HCT116 (cell line): ENCODE measurements around the gene EGFL8. TPM values are rescaled to one million over a fixed set of nuclear protein-coding genes. Genes with fewer than 3 reads are reported as not detected.

Source experiments
- ATAC-seq: fragments of 200-7000 bp; cut with Tn5 transposase; 2 replicates; pipeline ENCODE4 v1.9.1; 2020; ENCODE audit warnings: mild to moderate bottlenecking, moderate library complexity
- BruUV-seq: library from RNA; stranded (reverse); fragments of 400-500 nt; replicated peaks from 2 replicates; lab custom pipeline; 2021; lab: Mats Ljungman, UMichigan
- CTCF ChIA-PET: fragments of 300-600 bp; sonication (Branson Sonifier 250); formaldehyde crosslinking; loops from one replicate; lab custom pipeline; 2021; ENCODE audit warnings: antibody characterized with exemption; lab: Charles Lee
- POLR2A ChIA-PET: fragments of 300-600, 350-600 bp; sonication (Branson Sonifier 250); formaldehyde crosslinking; loops from one replicate; lab custom pipeline; 2021; ENCODE audit warnings: antibody characterized with exemption; lab: Charles Lee
- RAD21 ChIA-PET, 2 experiments: fragments of 300-600 bp; sonication (Branson Sonifier 250); formaldehyde crosslinking; loops; one replicate each; lab custom pipeline; 2023; ENCODE audit warnings: low total read pairs in 2 of 2; ENCODE audit not compliant: uncharacterized antibody in 2 of 2, unreplicated experiment in 2 of 2, low non-redundant PET in 1 of 2; lab: Charles Lee
- DNase-seq: peaks from one replicate; pipeline ENCODE4 v3.0.0-alpha.2; 2010; ENCODE audit warnings: low read depth, low spot score
- H2AFZ ChIP-seq: fragments of 200-600 bp; shearing (Covaris generic), sonication (generic); 2 replicates; pipeline ENCODE4 v1.6.1; 2017; ENCODE audit warnings: low read depth, mixed run types, mixed read lengths, antibody characterized with exemption, low read length; ENCODE audit not compliant: poor library complexity, severe bottlenecking
- H3K27ac ChIP-seq: 2 replicates; pipeline ENCODE4 v1.5.1; 2012; ENCODE audit warnings: low read depth, low read length
- H3K27me3 ChIP-seq: fragments of 200-600 bp; sonication (generic); 2 replicates; pipeline ENCODE4 v1.6.1; 2016; ENCODE audit warnings: mixed run types, low read length, mixed read lengths; ENCODE audit not compliant: insufficient read depth
- H3K36me3 ChIP-seq, 2 experiments: fragments of 200-500 bp in 1 of 2; fragments of 200-600 bp in 1 of 2; sonication (Bioruptor generic) in 1 of 2; sonication (generic) in 1 of 2; 2 replicates each; pipeline versions ENCODE4 v1.5.1 to v1.6.1; 2014 to 2016; ENCODE audit warnings: low read length in 2 of 2, inconsistent platforms in 1 of 2, mixed read lengths in 1 of 2, mixed run types in 1 of 2; ENCODE audit not compliant: insufficient read depth in 2 of 2, control insufficient read depth in 1 of 2
- H3K4me1 ChIP-seq, 2 experiments: fragments of 200-600 bp in 1 of 2; sonication (generic) in 1 of 2; 2 replicates each; pipeline versions ENCODE4 v1.5.1 to v1.6.1; 2012 to 2017; ENCODE audit warnings: low read length in 2 of 2, inconsistent platforms in 1 of 2, mild to moderate bottlenecking in 1 of 2, mixed read lengths in 1 of 2, mixed run types in 1 of 2, moderate library complexity in 1 of 2; ENCODE audit not compliant: insufficient read depth in 2 of 2, control insufficient read depth in 1 of 2
- H3K4me2 ChIP-seq: fragments of 200-600 bp; sonication (generic); 2 replicates; pipeline ENCODE4 v1.6.1; 2017; ENCODE audit warnings: mixed run types, low read length, mixed read lengths
- H3K4me3 ChIP-seq, 2 experiments: fragments of 200-600 bp in 1 of 2; sonication (generic) in 1 of 2; replicated peaks in 1 of 2; 2 replicates each; pipeline ENCODE4 v1.5.1; 2011 to 2016; ENCODE audit warnings: low read length in 2 of 2, control low read depth in 1 of 2, low read depth in 1 of 2, mild to moderate bottlenecking in 1 of 2, mixed read lengths in 1 of 2, mixed run types in 1 of 2
- H3K79me2 ChIP-seq: fragments of 200-600 bp; sonication (generic); 2 replicates; pipeline ENCODE4 v1.6.1; 2017; ENCODE audit warnings: mild to moderate bottlenecking, mixed run types, low read length, moderate library complexity, mixed read lengths; ENCODE audit not compliant: insufficient read depth
- H3K9ac ChIP-seq: fragments of 200-600 bp; sonication (generic); 2 replicates; pipeline ENCODE4 v1.6.1; 2016; ENCODE audit warnings: low read length, mixed read lengths
- H3K9me2 ChIP-seq: fragments of 200-600 bp; sonication (generic), shearing (Covaris generic); 2 replicates; pipeline ENCODE4 v1.6.1; 2017; ENCODE audit warnings: mixed run types, mild to moderate bottlenecking, moderate library complexity; ENCODE audit not compliant: insufficient read depth
- H3K9me3 ChIP-seq, 2 experiments: fragments of 200-500 bp in 1 of 2; fragments of 200-600 bp in 1 of 2; sonication (Bioruptor generic) in 1 of 2; sonication (generic) in 1 of 2; 2 replicates each; pipeline ENCODE4 v1.6.1; 2014 to 2017; ENCODE audit warnings: low read length in 2 of 2, mixed read lengths in 2 of 2, inconsistent platforms in 1 of 2, low read depth in 1 of 2, mild to moderate bottlenecking in 1 of 2, mixed run types in 1 of 2, moderate library complexity in 1 of 2; ENCODE audit not compliant: control insufficient read depth in 1 of 2, insufficient read depth in 1 of 2
- H4K20me1 ChIP-seq: fragments of 200-600 bp; sonication (generic), shearing (Covaris generic); 2 replicates; pipeline ENCODE4 v1.6.1; 2017; ENCODE audit warnings: mixed run types, mild to moderate bottlenecking, moderate library complexity; ENCODE audit not compliant: insufficient read depth
- CBX3 ChIP-seq: IDR thresholded peaks from 2 replicates; pipeline ENCODE4 v1.6.1; 2012; ENCODE audit warnings: low read depth
- CEBPB ChIP-seq: IDR thresholded peaks from 2 replicates; pipeline ENCODE4 v1.6.1; 2012; ENCODE audit warnings: low read depth
- EGR1 ChIP-seq: IDR thresholded peaks from 2 replicates; pipeline ENCODE4 v1.6.1; 2012; ENCODE audit warnings: low read depth
- ELF1 ChIP-seq: IDR thresholded peaks from 2 replicates; pipeline ENCODE4 v1.6.1; 2012; ENCODE audit warnings: low read depth, borderline replicate concordance
- FOSL1 ChIP-seq: IDR thresholded peaks from 2 replicates; pipeline ENCODE4 v1.6.1; 2012; ENCODE audit warnings: low read depth
- JUND ChIP-seq: IDR thresholded peaks from 2 replicates; pipeline ENCODE4 v1.6.1; 2012
- POLR2A ChIP-seq: IDR thresholded peaks from 2 replicates; pipeline ENCODE4 v1.7.0; 2011; ENCODE audit warnings: borderline replicate concordance; ENCODE audit not compliant: insufficient read depth, insufficient read length; ENCODE audit errors: extremely low read depth
- POLR2AphosphoS5 ChIP-seq: IDR thresholded peaks from 2 replicates; pipeline ENCODE4 v1.6.1; 2011; ENCODE audit warnings: mild to moderate bottlenecking, low read depth, low read length, moderate library complexity
- RAD21 ChIP-seq: IDR thresholded peaks from 2 replicates; pipeline ENCODE4 v1.6.1; 2012; ENCODE audit warnings: low read depth, mild to moderate bottlenecking
- SIN3A ChIP-seq: IDR thresholded peaks from 2 replicates; pipeline ENCODE4 v1.6.1; 2012; ENCODE audit warnings: low read depth
- SP1 ChIP-seq: IDR thresholded peaks from 2 replicates; pipeline ENCODE4 v1.6.1; 2012; ENCODE audit warnings: low read depth
- SRF ChIP-seq: IDR thresholded peaks from 2 replicates; pipeline ENCODE4 v1.6.1; 2012; ENCODE audit warnings: low read depth
- TCF7L2 ChIP-seq: IDR thresholded peaks from 2 replicates; pipeline ENCODE4 v1.7.0; 2011; ENCODE audit warnings: borderline replicate concordance, inconsistent platforms; ENCODE audit not compliant: insufficient read depth, insufficient read length; ENCODE audit errors: extremely low read depth
- ZFX ChIP-seq: fragments of 450-650 bp; IDR thresholded peaks from 2 replicates; pipeline ENCODE4 v1.6.1; 2017
- ZNF274 ChIP-seq: fragments of 200-500 bp; sonication (Bioruptor generic); IDR thresholded peaks from 2 replicates; pipeline ENCODE4 v1.6.1; 2014; ENCODE audit warnings: mild to moderate bottlenecking, low read depth, low read length, inconsistent platforms
- intact Hi-C: fragments of 100-400 bp; cut with micrococcal nuclease; formaldehyde crosslinking; loops from 2 replicates; pipeline ENCODE4 v1.10.0; 2022
- total RNA-seq: library from RNA; stranded (reverse); gene quantifications from one replicate; pipeline ENCODE4 v1.2.1, GENCODE V29; 2021; ENCODE audit not compliant: unreplicated experiment
- TF ChIP-seq, protein P1 (sequence below): IDR thresholded peaks from 2 replicates; pipeline ENCODE4 v1.6.1; 2012
- TF ChIP-seq, protein P2 (sequence below): IDR thresholded peaks from 2 replicates; pipeline ENCODE4 v1.6.1; 2012

The EGFL8 gene
- total RNA-seq, 1 experiment from 2014 or later = 29.0 TPM

DNA sequence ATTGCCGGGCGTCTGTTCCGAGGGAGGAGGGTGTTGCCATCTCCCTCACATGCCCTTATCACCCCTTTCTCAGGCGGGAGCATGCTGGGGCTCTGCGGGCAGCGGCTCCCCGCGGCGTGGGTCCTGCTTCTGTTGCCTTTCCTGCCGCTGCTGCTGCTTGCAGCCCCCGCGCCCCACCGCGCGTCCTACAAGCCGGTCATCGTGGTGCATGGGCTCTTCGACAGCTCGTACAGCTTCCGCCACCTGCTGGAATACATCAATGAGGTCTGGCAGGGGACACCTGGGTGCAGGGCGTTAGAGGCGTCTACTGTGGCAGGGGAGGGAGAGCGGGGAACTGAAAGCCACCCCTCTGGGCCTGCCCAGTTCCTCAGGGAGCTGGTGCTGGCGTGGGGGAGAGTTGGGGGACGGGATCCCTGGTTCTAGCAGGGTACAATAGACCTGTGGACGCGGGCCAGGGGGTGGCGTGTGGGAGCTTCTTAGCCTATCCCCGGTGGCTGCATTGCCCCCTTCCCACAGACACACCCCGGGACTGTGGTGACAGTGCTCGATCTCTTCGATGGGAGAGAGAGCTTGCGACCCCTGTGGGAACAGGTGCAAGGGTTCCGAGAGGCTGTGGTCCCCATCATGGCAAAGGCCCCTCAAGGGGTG lies 9.8 kb upstream of the EGFL8 start (continued):
- no peak for TF ChIP-seq ZNF274
- peak; percentile 87 for TF ChIP-seq RAD21
- TF ChIP-seq ELF1 = no peak

DNA sequence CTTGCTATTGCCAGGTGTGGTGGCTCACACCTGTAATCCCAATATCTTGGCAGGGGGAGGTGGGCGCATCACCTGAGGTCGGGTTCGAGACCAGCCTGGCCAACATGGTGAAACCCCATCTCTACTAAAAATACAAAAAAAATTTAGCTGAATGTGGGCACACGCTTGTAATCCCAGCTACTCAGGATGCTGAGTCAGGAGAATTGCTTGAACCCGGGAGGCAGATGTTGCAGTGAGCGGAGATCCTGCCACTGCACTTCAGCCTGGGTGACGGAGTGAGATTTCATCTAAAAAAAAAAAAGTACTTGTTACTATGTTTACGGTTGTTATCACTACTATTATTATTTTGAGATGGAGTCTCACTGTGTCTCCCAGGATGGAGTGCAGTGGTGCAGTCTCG lies 7.5 kb upstream of the EGFL8 start:
- Histone ChIP-seq H3K79me2 (peaks cover 16% of the 10 kb centered on the region), H3K4me1 (peaks cover 12 to 25% of the 10 kb centered on the region in 2 experiments), H3K27me3 (no peaks in the 10 kb centered on the region), H3K9me3 (no peaks in the 10 kb centered on the region), H3K9ac (no peak overlapping the region), H3K27ac (no peak overlapping the region), H3K4me2 (no peak overlapping the region), H3K36me3 (peaks cover 15 to 17% of the 10 kb centered on the region in 2 experiments; a peak in 3 of 4 replicates)
- DNase-seq (no peak), ATAC-seq (no peak)
- RAD21 ChIA-PET = no interaction called here
- POLR2A ChIA-PET = no interaction called here
- CTCF ChIA-PET = no interaction called here
- TF ChIP-seq CEBPB = no peak
- no peak for TF ChIP-seq ZFX
- TF ChIP-seq TCF7L2 = no peak
- no peak for TF ChIP-seq SP1
- TF ChIP-seq JUND = no peak
- TF ChIP-seq SIN3A = no peak
- TF ChIP-seq, protein P1, sequence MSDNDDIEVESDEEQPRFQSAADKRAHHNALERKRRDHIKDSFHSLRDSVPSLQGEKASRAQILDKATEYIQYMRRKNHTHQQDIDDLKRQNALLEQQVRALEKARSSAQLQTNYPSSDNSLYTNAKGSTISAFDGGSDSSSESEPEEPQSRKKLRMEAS = no peak
- no peak for TF ChIP-seq POLR2A
- TF ChIP-seq EGR1 = no peak
- no peak for TF ChIP-seq RAD21
- TF ChIP-seq CBX3 = no peak
- no peak for TF ChIP-seq SRF
- no peak for TF ChIP-seq FOSL1
- TF ChIP-seq POLR2AphosphoS5 = no peak
- TF ChIP-seq, protein P2, sequence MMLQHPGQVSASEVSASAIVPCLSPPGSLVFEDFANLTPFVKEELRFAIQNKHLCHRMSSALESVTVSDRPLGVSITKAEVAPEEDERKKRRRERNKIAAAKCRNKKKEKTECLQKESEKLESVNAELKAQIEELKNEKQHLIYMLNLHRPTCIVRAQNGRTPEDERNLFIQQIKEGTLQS = no peak
- TF ChIP-seq, all 23 proteins: peak for 0
- Histone ChIP-seq H3K4me3 (no peak overlapping the region), H4K20me1 (no peaks in the 10 kb centered on the region), H2AFZ (no peak overlapping the region), H3K9me2 (no peaks in the 10 kb centered on the region)
- BruUV-seq = no TSS peak
- intact Hi-C loops = no loop called here
